HEK293 (cell line): ENCODE measurements around the gene NAE1.
A peak's percentile ranks its signal among the peaks of the same experiment; 100 is the strongest.

Source experiments
- CTCF ChIA-PET: fragments of 350-600 bp; formaldehyde crosslinking; extraction: SDS; loops from one replicate; lab custom pipeline; 2021; ENCODE audit warnings: antibody characterized with exemption; lab: Yijun Ruan, JAX
- POLR2A ChIA-PET: fragments of 300-600 bp; formaldehyde crosslinking; extraction: SDS; loops from one replicate; lab custom pipeline; 2020; ENCODE audit warnings: antibody characterized with exemption, inconsistent platforms; lab: Yijun Ruan, JAX
- H3K27ac ChIP-seq: fragments of 200-500 bp; sonication (Bioruptor generic); 2 replicates; pipeline ENCODE4 v1.5.1; 2014; ENCODE audit warnings: low read depth, low read length, control low read depth, inconsistent platforms; ENCODE audit errors: extremely low read depth
- H3K36me3 ChIP-seq, 2 experiments: fragments of 200-500 bp in 1 of 2; sonication (Bioruptor generic) in 1 of 2; 1 replicate in 1 of 2; 2 replicates in 1 of 2; pipeline ENCODE4 v1.5.1; 2014 to 2017; ENCODE audit warnings: inconsistent platforms in 2 of 2, low read length in 2 of 2; ENCODE audit not compliant: control insufficient read depth in 2 of 2, insufficient read depth in 1 of 2
- H3K4me1 ChIP-seq: fragments of 200-500 bp; sonication (Bioruptor generic); 2 replicates; pipeline ENCODE4 v1.5.1; 2014; ENCODE audit warnings: mild to moderate bottlenecking, low read length, inconsistent platforms; ENCODE audit not compliant: control insufficient read depth, insufficient read depth
- H3K4me3 ChIP-seq: 2 replicates; pipeline ENCODE4 v1.5.1; 2011; ENCODE audit warnings: low read depth, mild to moderate bottlenecking, control low read depth, low read length, moderate library complexity
- H3K9me3 ChIP-seq: fragments of 200-500 bp; sonication (Bioruptor generic); 2 replicates; pipeline ENCODE4 v1.5.1; 2014; ENCODE audit warnings: low read depth, low read length, inconsistent platforms; ENCODE audit not compliant: control insufficient read depth, insufficient read depth
- BCL11A ChIP-seq: fragments of 450-650 bp; formaldehyde crosslinking; IDR thresholded peaks from 2 replicates; pipeline ENCODE4 v1.5.1; 2016; ENCODE audit warnings: low read depth, missing biosample characterization, missing genetic modification characterization
- EGR2 ChIP-seq: fragments of 450-650 bp; formaldehyde crosslinking; IDR thresholded peaks from 2 replicates; pipeline ENCODE4 v1.5.1; 2016; ENCODE audit warnings: low read depth, missing biosample characterization, missing genetic modification characterization
- GLI4 ChIP-seq: fragments of 450-650 bp; formaldehyde crosslinking; IDR thresholded peaks from 2 replicates; pipeline ENCODE4 v1.5.1; 2016; ENCODE audit warnings: missing biosample characterization, missing genetic modification characterization
- HOXC10 ChIP-seq: sonication (generic); formaldehyde crosslinking; IDR thresholded peaks from 2 replicates; pipeline ENCODE4 v1.8.1; 2023; ENCODE audit warnings: mild to moderate bottlenecking, missing genetic modification reagents
- KLF16 ChIP-seq: fragments of 450-650 bp; formaldehyde crosslinking; IDR thresholded peaks from 2 replicates; pipeline ENCODE4 v1.5.1; 2017; ENCODE audit warnings: missing biosample characterization, missing genetic modification characterization
- KLF8 ChIP-seq: fragments of 450-650 bp; formaldehyde crosslinking; IDR thresholded peaks from 2 replicates; pipeline ENCODE4 v1.5.1; 2016; ENCODE audit warnings: missing biosample characterization, missing genetic modification characterization
- MYNN ChIP-seq: fragments of 450-650 bp; formaldehyde crosslinking; IDR thresholded peaks from 2 replicates; pipeline ENCODE4 v1.5.1; 2016; ENCODE audit warnings: missing biosample characterization, missing genetic modification characterization, borderline replicate concordance
- SCRT2 ChIP-seq: fragments of 450-650 bp; formaldehyde crosslinking; IDR thresholded peaks from 2 replicates; pipeline ENCODE4 v1.5.1; 2016; ENCODE audit warnings: missing biosample characterization, missing genetic modification characterization
- SP2 ChIP-seq: fragments of 450-650 bp; formaldehyde crosslinking; IDR thresholded peaks from 2 replicates; pipeline ENCODE4 v1.5.1; 2016; ENCODE audit warnings: missing biosample characterization, missing genetic modification characterization
- WT1 ChIP-seq: fragments of 450-650 bp; formaldehyde crosslinking; IDR thresholded peaks from 2 replicates; pipeline ENCODE4 v1.5.1; 2016; ENCODE audit warnings: missing biosample characterization, missing genetic modification characterization
- ZFHX2 ChIP-seq: fragments of 450-650 bp; formaldehyde crosslinking; conservative IDR thresholded peaks from 2 replicates; pipeline ENCODE4 v1.5.1; 2016; ENCODE audit warnings: missing biosample characterization, missing genetic modification characterization
- ZFP41 ChIP-seq: fragments of 450-650 bp; formaldehyde crosslinking; IDR thresholded peaks from 2 replicates; pipeline ENCODE4 v1.5.1; 2016; ENCODE audit warnings: missing biosample characterization, missing genetic modification characterization, borderline replicate concordance
- ZNF10 ChIP-seq: fragments of 450-650 bp; formaldehyde crosslinking; IDR thresholded peaks from 2 replicates; pipeline ENCODE4 v1.5.1; 2017; ENCODE audit warnings: missing biosample characterization, missing genetic modification characterization
- ZNF121 ChIP-seq: fragments of 450-650 bp; formaldehyde crosslinking; IDR thresholded peaks from 2 replicates; pipeline ENCODE4 v1.5.1; 2016; ENCODE audit warnings: missing biosample characterization, missing genetic modification characterization
- ZNF169 ChIP-seq: fragments of 450-650 bp; formaldehyde crosslinking; IDR thresholded peaks from 2 replicates; pipeline ENCODE4 v1.5.1; 2016; ENCODE audit warnings: missing biosample characterization, missing genetic modification characterization
- ZNF174 ChIP-seq: fragments of 450-650 bp; formaldehyde crosslinking; IDR thresholded peaks from 2 replicates; pipeline ENCODE4 v1.5.0; 2017; ENCODE audit warnings: missing biosample characterization, mild to moderate bottlenecking, missing genetic modification characterization
- ZNF211 ChIP-seq: fragments of 450-650 bp; formaldehyde crosslinking; IDR thresholded peaks from 2 replicates; pipeline ENCODE4 v1.5.1; 2016; ENCODE audit warnings: low read depth, missing biosample characterization, missing genetic modification characterization
- ZNF274 ChIP-seq, 2 experiments: fragments of 200-500 bp in 1 of 2; fragments of 450-650 bp in 1 of 2; sonication (Bioruptor generic) in 1 of 2; formaldehyde crosslinking in 1 of 2; IDR thresholded peaks; 2 replicates each; pipeline versions ENCODE4 v1.5.1 to v1.6.1; 2014 to 2016; ENCODE audit warnings: borderline replicate concordance in 1 of 2, inconsistent platforms in 1 of 2, low read length in 1 of 2, missing biosample characterization in 1 of 2, missing genetic modification characterization in 1 of 2
- ZNF530 ChIP-seq: fragments of 450-650 bp; formaldehyde crosslinking; IDR thresholded peaks from 2 replicates; pipeline ENCODE4 v1.5.1; 2016; ENCODE audit warnings: low read depth, missing biosample characterization, missing genetic modification characterization
- ZNF544 ChIP-seq: fragments of 450-650 bp; formaldehyde crosslinking; IDR thresholded peaks from 2 replicates; pipeline ENCODE4 v1.5.0; 2017; ENCODE audit warnings: missing biosample characterization, missing genetic modification characterization
- ZNF623 ChIP-seq: fragments of 450-650 bp; formaldehyde crosslinking; IDR thresholded peaks from 2 replicates; pipeline ENCODE4 v1.5.1; 2016; ENCODE audit warnings: missing biosample characterization, missing genetic modification characterization
- ZNF776 ChIP-seq: fragments of 450-650 bp; formaldehyde crosslinking; IDR thresholded peaks from 2 replicates; pipeline ENCODE4 v1.5.0; 2017; ENCODE audit warnings: missing biosample characterization, missing genetic modification characterization, borderline replicate concordance
- ZNF837 ChIP-seq: fragments of 450-650 bp; formaldehyde crosslinking; IDR thresholded peaks from 2 replicates; pipeline ENCODE4 v1.5.1; 2016; ENCODE audit warnings: missing biosample characterization, missing genetic modification characterization
- TF ChIP-seq, protein P1 (sequence below): fragments of 450-650 bp; formaldehyde crosslinking; IDR thresholded peaks from 2 replicates; pipeline ENCODE4 v1.5.1; 2017; ENCODE audit warnings: missing biosample characterization, missing genetic modification characterization
- TF ChIP-seq, protein P2 (sequence below): fragments of 450-650 bp; formaldehyde crosslinking; IDR thresholded peaks from 2 replicates; pipeline ENCODE4 v1.5.1; 2017; ENCODE audit warnings: missing biosample characterization, missing genetic modification characterization
- TF ChIP-seq, protein P3 (sequence below): fragments of 450-650 bp; formaldehyde crosslinking; conservative IDR thresholded peaks from 2 replicates; pipeline ENCODE4 v1.5.1; 2016; ENCODE audit warnings: low read depth, missing biosample characterization, missing genetic modification characterization
- TF ChIP-seq, protein P4 (sequence below): fragments of 450-650 bp; formaldehyde crosslinking; IDR thresholded peaks from 2 replicates; pipeline ENCODE4 v1.5.1; 2016; ENCODE audit warnings: missing biosample characterization, missing genetic modification characterization

The NAE1 gene

DNA sequence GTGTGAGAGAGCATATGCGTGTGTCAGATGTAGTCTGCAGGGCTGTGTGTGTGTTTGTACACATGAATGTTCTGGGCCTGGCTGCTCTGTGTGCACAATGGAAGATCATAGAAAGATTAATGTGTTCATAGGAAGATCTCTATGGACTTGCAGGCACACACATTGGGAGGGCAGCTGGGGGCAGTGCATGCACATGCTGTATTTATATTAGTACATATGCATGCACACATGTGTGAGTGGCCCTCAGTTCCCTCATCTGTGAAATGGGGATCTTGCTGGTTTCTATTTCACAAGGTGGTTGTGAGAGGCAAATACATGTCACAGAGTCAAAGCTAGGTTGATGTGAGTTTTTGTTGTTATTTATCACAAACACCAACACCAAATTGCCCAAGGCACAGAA lies 15.5 kb upstream of the NAE1 start:
- H3K4me1 ChIP-seq: no peaks in the 10 kb centered on the region
- CTCF ChIA-PET: interaction anchor here (0.5 to 6.3 kb wide), 4 partner anchors 16 to 414 kb away, joined by 3 to 42 read pairs (median 6); partner anchors contain the start of gene NAE1
- H3K27ac ChIP-seq: no peak overlapping the region

DNA sequence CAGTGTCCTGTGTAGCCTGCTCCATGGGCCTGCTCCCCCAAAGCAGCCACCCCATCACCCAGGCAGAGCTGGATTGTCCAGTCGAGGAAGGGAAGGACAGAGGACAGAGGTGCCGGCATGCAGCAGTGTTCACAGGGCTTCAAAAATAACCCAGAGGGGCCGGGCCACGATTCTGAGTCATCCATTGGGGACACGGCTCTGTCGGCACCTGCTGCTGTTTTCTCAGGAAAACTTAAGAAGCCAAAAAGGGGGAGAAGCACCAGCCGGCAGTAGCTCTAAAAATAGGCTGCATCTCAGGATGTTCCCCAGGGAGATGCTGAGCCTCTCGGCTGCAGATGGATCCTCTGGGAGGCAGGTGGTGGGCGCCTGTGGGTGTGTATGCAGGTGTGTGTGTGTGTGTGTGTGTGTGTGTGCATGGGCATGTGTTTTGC lies 15.0 kb upstream of the NAE1 start:
- POLR2A ChIA-PET: interaction anchor here (1.3 kb wide), 1 partner anchor 15 kb away, joined by 5 read pairs; the partner anchor contains the start of gene NAE1
- no peak for TF ChIP-seq KLF16 (tag by site-specific recombination)
- TF ChIP-seq ZNF776: no peak
- TF ChIP-seq ZFHX2: peak; percentile 85
- no peak for TF ChIP-seq ZNF544 (tag by site-specific recombination)
- no peak for TF ChIP-seq ZNF211 (tag by site-specific recombination)
- TF ChIP-seq, protein P1, sequence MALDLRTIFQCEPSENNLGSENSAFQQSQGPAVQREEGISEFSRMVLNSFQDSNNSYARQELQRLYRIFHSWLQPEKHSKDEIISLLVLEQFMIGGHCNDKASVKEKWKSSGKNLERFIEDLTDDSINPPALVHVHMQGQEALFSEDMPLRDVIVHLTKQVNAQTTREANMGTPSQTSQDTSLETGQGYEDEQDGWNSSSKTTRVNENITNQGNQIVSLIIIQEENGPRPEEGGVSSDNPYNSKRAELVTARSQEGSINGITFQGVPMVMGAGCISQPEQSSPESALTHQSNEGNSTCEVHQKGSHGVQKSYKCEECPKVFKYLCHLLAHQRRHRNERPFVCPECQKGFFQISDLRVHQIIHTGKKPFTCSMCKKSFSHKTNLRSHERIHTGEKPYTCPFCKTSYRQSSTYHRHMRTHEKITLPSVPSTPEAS (tag by site-specific recombination): peak; percentile 30; the same call in 1 of the 2 replicates
- peak; percentile 36; the same call in 1 of the 2 replicates for TF ChIP-seq SCRT2 (tag by site-specific recombination)
- TF ChIP-seq ZNF174 (tag by site-specific recombination): no peak
- no peak for TF ChIP-seq HOXC10 (CRISPR knock-in tag)
- TF ChIP-seq ZNF169 (tag by site-specific recombination): no peak
- TF ChIP-seq ZFP41 (tag by site-specific recombination): no peak
- TF ChIP-seq EGR2 (tag by site-specific recombination): peak; percentile 88
- peak; percentile 71 for TF ChIP-seq ZNF10 (tag by site-specific recombination)
- TF ChIP-seq, protein P2, sequence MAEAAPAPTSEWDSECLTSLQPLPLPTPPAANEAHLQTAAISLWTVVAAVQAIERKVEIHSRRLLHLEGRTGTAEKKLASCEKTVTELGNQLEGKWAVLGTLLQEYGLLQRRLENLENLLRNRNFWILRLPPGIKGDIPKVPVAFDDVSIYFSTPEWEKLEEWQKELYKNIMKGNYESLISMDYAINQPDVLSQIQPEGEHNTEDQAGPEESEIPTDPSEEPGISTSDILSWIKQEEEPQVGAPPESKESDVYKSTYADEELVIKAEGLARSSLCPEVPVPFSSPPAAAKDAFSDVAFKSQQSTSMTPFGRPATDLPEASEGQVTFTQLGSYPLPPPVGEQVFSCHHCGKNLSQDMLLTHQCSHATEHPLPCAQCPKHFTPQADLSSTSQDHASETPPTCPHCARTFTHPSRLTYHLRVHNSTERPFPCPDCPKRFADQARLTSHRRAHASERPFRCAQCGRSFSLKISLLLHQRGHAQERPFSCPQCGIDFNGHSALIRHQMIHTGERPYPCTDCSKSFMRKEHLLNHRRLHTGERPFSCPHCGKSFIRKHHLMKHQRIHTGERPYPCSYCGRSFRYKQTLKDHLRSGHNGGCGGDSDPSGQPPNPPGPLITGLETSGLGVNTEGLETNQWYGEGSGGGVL (tag by site-specific recombination): 0 out of 2 replicates have a peak, but pooled peaks have one; percentile 13
- TF ChIP-seq KLF8: no peak
- TF ChIP-seq, protein P3, sequence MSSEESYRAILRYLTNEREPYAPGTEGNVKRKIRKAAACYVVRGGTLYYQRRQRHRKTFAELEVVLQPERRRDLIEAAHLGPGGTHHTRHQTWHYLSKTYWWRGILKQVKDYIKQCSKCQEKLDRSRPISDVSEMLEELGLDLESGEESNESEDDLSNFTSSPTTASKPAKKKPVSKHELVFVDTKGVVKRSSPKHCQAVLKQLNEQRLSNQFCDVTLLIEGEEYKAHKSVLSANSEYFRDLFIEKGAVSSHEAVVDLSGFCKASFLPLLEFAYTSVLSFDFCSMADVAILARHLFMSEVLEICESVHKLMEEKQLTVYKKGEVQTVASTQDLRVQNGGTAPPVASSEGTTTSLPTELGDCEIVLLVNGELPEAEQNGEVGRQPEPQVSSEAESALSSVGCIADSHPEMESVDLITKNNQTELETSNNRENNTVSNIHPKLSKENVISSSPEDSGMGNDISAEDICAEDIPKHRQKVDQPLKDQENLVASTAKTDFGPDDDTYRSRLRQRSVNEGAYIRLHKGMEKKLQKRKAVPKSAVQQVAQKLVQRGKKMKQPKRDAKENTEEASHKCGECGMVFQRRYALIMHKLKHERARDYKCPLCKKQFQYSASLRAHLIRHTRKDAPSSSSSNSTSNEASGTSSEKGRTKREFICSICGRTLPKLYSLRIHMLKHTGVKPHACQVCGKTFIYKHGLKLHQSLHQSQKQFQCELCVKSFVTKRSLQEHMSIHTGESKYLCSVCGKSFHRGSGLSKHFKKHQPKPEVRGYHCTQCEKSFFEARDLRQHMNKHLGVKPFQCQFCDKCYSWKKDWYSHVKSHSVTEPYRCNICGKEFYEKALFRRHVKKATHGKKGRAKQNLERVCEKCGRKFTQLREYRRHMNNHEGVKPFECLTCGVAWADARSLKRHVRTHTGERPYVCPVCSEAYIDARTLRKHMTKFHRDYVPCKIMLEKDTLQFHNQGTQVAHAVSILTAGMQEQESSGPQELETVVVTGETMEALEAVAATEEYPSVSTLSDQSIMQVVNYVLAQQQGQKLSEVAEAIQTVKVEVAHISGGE (tag by site-specific recombination): no peak
- TF ChIP-seq SP2 (tag by site-specific recombination): no peak
- TF ChIP-seq ZNF837: no peak
- TF ChIP-seq MYNN (tag by site-specific recombination): no peak
- TF ChIP-seq ZNF121 (tag by site-specific recombination): no peak

More for the DNA sequence above, 15.5 kb upstream of the NAE1 start:
- H3K4me3 ChIP-seq: no peak overlapping the region
- H3K36me3 ChIP-seq: no peaks in the 10 kb centered on the region
- POLR2A ChIA-PET: no interaction called here
- no peaks in the 10 kb centered on the region for H3K9me3 ChIP-seq
- TF ChIP-seq, protein P4, sequence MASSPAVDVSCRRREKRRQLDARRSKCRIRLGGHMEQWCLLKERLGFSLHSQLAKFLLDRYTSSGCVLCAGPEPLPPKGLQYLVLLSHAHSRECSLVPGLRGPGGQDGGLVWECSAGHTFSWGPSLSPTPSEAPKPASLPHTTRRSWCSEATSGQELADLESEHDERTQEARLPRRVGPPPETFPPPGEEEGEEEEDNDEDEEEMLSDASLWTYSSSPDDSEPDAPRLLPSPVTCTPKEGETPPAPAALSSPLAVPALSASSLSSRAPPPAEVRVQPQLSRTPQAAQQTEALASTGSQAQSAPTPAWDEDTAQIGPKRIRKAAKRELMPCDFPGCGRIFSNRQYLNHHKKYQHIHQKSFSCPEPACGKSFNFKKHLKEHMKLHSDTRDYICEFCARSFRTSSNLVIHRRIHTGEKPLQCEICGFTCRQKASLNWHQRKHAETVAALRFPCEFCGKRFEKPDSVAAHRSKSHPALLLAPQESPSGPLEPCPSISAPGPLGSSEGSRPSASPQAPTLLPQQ (tag by site-specific recombination): no peak
- no peak for TF ChIP-seq ZNF274 (IDR thresholded peaks at IDR 0.05; ENCODE audit: low read length)
- no peak for TF ChIP-seq ZNF274 (tag by site-specific recombination; IDR thresholded peaks at IDR 0.05; ENCODE audit: borderline replicate concordance)
- no peak for TF ChIP-seq ZNF530
- TF ChIP-seq ZNF169 (tag by site-specific recombination): no peak
- TF ChIP-seq GLI4 (tag by site-specific recombination): no peak
- no peak for TF ChIP-seq ZNF623 (tag by site-specific recombination)
- TF ChIP-seq ZNF10 (tag by site-specific recombination): no peak
- no peak for TF ChIP-seq ZNF174 (tag by site-specific recombination)
- no peak for TF ChIP-seq BCL11A (tag by site-specific recombination)
- no peak for TF ChIP-seq WT1 (tag by site-specific recombination)
- TF ChIP-seq, all 188 proteins: peak for 0

More for the DNA sequence above, 15.0 kb upstream of the NAE1 start:
- Histone ChIP-seq H3K27ac (no peak overlapping the region), H3K4me1 (no peaks in the 10 kb centered on the region), H3K9me3 (no peaks in the 10 kb centered on the region), H3K4me3 (no peak overlapping the region), H3K36me3 (no peaks in the 10 kb centered on the region)
- CTCF ChIA-PET: interaction anchor here (0.5 to 6.3 kb wide), 6 partner anchors 15 to 415 kb away, joined by 3 to 42 read pairs (median 4); partner anchors contain the start of gene NAE1
